Measurements from ENCODE around the gene REPS2. TPM values are rescaled to one million over a fixed set of nuclear protein-coding genes. Genes with fewer than 3 reads are reported as not detected.

Gene REPS2
- 10 to 100 TPM; 30.7 to 46.5 TPM for total RNA-seq

DNA sequence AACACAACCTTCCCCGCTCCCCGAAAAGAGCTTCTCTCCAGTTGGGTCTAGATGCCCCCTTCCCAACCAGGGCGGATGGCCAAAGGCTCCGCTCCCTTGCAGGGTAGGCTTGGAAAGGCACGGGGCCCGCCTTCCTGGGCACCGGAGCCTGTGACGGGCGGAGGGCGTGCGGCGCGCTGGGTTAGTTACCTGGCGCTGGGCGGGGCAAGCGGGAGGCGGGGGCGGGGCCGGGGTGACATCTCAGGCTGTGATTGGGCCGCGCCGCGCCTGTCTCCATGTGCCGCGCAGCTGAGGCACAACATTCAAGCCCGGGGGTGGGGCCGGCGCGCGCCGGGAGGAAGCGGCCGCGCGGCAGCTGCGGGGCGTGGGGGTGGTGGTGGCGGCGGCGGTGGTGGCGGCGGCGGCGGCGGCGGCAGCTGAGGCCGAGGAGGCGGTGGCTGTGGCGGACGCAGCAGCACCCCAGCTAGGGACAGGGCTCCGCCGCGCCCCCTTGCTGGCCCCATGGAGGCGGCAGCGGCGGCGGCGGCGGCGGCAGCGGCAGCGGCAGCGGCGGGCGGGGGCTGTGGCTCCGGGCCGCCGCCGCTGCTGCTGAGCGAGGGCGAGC, at the start of gene REPS2:
Gene REPS2 (plus strand): TSS at position 298 of the 604 bp plus-strand sequence. CDS start 204 bp downstream, at position 502.
- 0% methylated on average over 17 of the region's 71 CpGs for WGBS
- intact Hi-C loops (cut with DNase I), result loop anchor here (5.0 kb wide), 1 partner anchor 119 kb away; no protein-coding TSS in a partner anchor
- Histone ChIP-seq H3K4me3 (peak within 1 kb of the TSS; percentile 46 to 59), H3K4me1 (replicated peaks) (no peaks in the 10 kb centered on the region), H3K36me3 (no peaks in the 10 kb centered on the region), H3K27me3 (replicated peaks; ENCODE audit: insufficient read depth) (no peaks in the 10 kb centered on the region), H3K27ac (peak within 1 kb of the TSS; percentile 54 to 57), H3K9me3 (no peaks in the 10 kb centered on the region)
- TF ChIP-seq, protein P1, sequence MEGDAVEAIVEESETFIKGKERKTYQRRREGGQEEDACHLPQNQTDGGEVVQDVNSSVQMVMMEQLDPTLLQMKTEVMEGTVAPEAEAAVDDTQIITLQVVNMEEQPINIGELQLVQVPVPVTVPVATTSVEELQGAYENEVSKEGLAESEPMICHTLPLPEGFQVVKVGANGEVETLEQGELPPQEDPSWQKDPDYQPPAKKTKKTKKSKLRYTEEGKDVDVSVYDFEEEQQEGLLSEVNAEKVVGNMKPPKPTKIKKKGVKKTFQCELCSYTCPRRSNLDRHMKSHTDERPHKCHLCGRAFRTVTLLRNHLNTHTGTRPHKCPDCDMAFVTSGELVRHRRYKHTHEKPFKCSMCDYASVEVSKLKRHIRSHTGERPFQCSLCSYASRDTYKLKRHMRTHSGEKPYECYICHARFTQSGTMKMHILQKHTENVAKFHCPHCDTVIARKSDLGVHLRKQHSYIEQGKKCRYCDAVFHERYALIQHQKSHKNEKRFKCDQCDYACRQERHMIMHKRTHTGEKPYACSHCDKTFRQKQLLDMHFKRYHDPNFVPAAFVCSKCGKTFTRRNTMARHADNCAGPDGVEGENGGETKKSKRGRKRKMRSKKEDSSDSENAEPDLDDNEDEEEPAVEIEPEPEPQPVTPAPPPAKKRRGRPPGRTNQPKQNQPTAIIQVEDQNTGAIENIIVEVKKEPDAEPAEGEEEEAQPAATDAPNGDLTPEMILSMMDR (IDR thresholded peaks at IDR 0.05), result no peak
- TF ChIP-seq POLR2A (IDR thresholded peaks at IDR 0.05) (peak; percentile 43), POLR2AphosphoS5 (IDR thresholded peaks at IDR 0.05) (peak; percentile 48)
- peak; percentile 88 for DNase-seq (ENCODE audit: low spot score)

DNA sequence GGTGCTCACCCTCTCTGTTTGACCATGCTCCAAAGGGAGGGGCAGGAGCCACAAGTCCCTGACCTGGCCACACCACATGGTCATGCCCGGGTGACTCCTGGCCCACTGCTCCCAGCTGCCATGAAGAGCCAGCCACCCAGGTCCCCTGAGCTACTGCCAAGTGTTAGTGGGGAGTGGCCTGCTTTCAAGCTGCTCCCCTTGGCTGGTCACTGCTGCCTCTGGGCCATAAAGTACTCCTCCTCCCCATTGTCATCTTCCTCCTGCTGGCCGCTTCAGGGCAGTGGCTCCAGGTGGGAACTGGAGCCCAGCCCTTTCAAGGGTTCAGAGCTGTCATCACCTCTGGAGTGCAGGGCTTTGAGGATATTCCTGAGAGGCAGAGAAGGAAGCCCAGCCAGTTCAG, 49.0 kb upstream of the REPS2 start:
- Histone ChIP-seq H3K4me3 (no peak overlapping the region), H3K27ac (no peak overlapping the region), H3K4me1 (replicated peaks) (no peaks in the 10 kb centered on the region), H3K36me3 (no peaks in the 10 kb centered on the region), H3K27me3 (replicated peaks; ENCODE audit: insufficient read depth) (no peaks in the 10 kb centered on the region), H3K9me3 (no peaks in the 10 kb centered on the region)
- WGBS, result 71% methylated on average over 1 of the region's 2 CpGs
- intact Hi-C loops (cut with DNase I), result no loop called here
- TF ChIP-seq, protein P1 (IDR thresholded peaks at IDR 0.05), result no peak
- TF ChIP-seq POLR2AphosphoS5 (IDR thresholded peaks at IDR 0.05) (no peak), POLR2A (IDR thresholded peaks at IDR 0.05) (no peak)
- DNase-seq (ENCODE audit: low spot score), result no peak

- intact Hi-C loops (cut with DNase I), result no loop called here
- Histone ChIP-seq H3K36me3 (no peaks in the 10 kb centered on the region), H3K27ac (no peak overlapping the region), H3K4me3 (no peak overlapping the region), H3K4me1 (replicated peaks) (no peaks in the 10 kb centered on the region), H3K27me3 (replicated peaks; ENCODE audit: insufficient read depth) (no peaks in the 10 kb centered on the region), H3K9me3 (no peaks in the 10 kb centered on the region)
- DNase-seq (ENCODE audit: low spot score), result no peak
- 74% methylated on average over 7 of the region's 8 CpGs for WGBS
- TF ChIP-seq, protein P1 (IDR thresholded peaks at IDR 0.05), result no peak
- TF ChIP-seq POLR2AphosphoS5 (IDR thresholded peaks at IDR 0.05), result no peak
- no peak for TF ChIP-seq POLR2A (IDR thresholded peaks at IDR 0.05)
Observed at GRCh38 chrX:16903274-16904022, 43.0 kb upstream of the REPS2 start.

DNA sequence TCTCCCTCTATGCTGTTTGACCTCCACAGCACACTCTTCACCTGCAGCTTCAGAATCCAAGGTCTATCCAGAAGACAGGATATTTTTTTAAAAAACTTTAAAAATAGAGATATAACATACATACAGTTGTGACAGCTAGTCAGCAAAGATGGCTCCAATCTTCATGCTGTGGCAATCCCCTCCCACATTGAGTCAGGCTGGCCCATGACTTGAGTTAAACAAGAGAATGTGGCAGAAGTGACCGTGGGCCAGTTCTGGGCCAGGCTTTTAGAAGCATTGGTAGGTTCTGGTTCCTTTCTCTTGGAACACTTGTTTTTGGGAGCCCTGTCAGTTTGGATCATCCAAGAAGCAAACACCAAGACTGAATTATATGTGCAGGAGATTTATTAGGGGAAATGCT, 36.1 kb upstream of the REPS2 start:
- no peak for DNase-seq (ENCODE audit: low spot score)
- Histone ChIP-seq H3K36me3 (no peaks in the 10 kb centered on the region), H3K27ac (no peak overlapping the region), H3K4me1 (replicated peaks) (no peaks in the 10 kb centered on the region), H3K4me3 (no peak overlapping the region), H3K9me3 (no peaks in the 10 kb centered on the region), H3K27me3 (replicated peaks; ENCODE audit: insufficient read depth) (no peaks in the 10 kb centered on the region)
- 90% methylated on average over 1 of the region's 1 CpG for WGBS
- no peak for TF ChIP-seq POLR2A (IDR thresholded peaks at IDR 0.05)
- TF ChIP-seq POLR2AphosphoS5 (IDR thresholded peaks at IDR 0.05), result no peak
- intact Hi-C loops (cut with DNase I), result no loop called here

GRCh38 chrX:16914058-16914457, 32.4 kb upstream of the REPS2 start:
- WGBS, result 70% methylated on average over 3 of the region's 3 CpGs
- H3K4me1 ChIP-seq (replicated peaks), result no peaks in the 10 kb centered on the region
- H3K27ac ChIP-seq, result no peak overlapping the region
- no peaks in the 10 kb centered on the region for H3K36me3 ChIP-seq
- no peaks in the 10 kb centered on the region for H3K9me3 ChIP-seq
- TF ChIP-seq, protein P1 (IDR thresholded peaks at IDR 0.05), result no peak
- TF ChIP-seq POLR2A (IDR thresholded peaks at IDR 0.05) (no peak), POLR2AphosphoS5 (IDR thresholded peaks at IDR 0.05) (no peak)
- H3K4me3 ChIP-seq, result no peak overlapping the region
- intact Hi-C loops (cut with DNase I), result no loop called here
- H3K27me3 ChIP-seq (replicated peaks; ENCODE audit: insufficient read depth), result no peaks in the 10 kb centered on the region
- no peak for DNase-seq (ENCODE audit: low spot score)
